Activated naive CD8-positive, alpha-beta T cell treated with anti-CD3 and anti-CD28 coated beads, Interleukin-2, amount 50 U/mL, for 16 hours (primary cell): ENCODE measurements around the gene ARHGAP26.

ENCODE experiments used
- DNase-seq: peaks from one replicate; pipeline ENCODE4 v3.0.0-alpha.2; 2020; ENCODE audit warnings: low read depth, low spot score

Gene ARHGAP26

GRCh38 chr5:143013176-143013891, 243.2 kb downstream of the ARHGAP26 start:
- no peak for DNase-seq

GRCh38 chr5:143014017-143014651, 244.0 kb downstream of the ARHGAP26 start:
- no peak for DNase-seq

- DNase-seq, result no peak
Observed at GRCh38 chr5:143016777-143017516, 246.8 kb downstream of the ARHGAP26 start.

GRCh38 chr5:143017541-143017940, 247.4 kb downstream of the ARHGAP26 start:
- no peak for DNase-seq

GRCh38 chr5:143017992-143018391, 247.8 kb downstream of the ARHGAP26 start:
- DNase-seq, result no peak

- no peak for DNase-seq
Observed at GRCh38 chr5:143019157-143019556, 249.0 kb downstream of the ARHGAP26 start.

- no peak for DNase-seq
Observed at GRCh38 chr5:143019614-143020515, 249.7 kb downstream of the ARHGAP26 start.

- no peak for DNase-seq
Observed at GRCh38 chr5:143021595-143021994, 251.4 kb downstream of the ARHGAP26 start.

GRCh38 chr5:143023411-143024096, 253.4 kb downstream of the ARHGAP26 start:
- DNase-seq, result no peak

GRCh38 chr5:143024228-143024920, 254.2 kb downstream of the ARHGAP26 start:
- DNase-seq, result no peak

- DNase-seq, result no peak
Observed at GRCh38 chr5:143025376-143025775, 255.2 kb downstream of the ARHGAP26 start.

GRCh38 chr5:143025971-143026370, 255.8 kb downstream of the ARHGAP26 start:
- DNase-seq, result no peak

- DNase-seq, result no peak
Observed at GRCh38 chr5:143026380-143026779, 256.2 kb downstream of the ARHGAP26 start.

- no peak for DNase-seq
Observed at GRCh38 chr5:143029293-143029692, 259.1 kb downstream of the ARHGAP26 start.

GRCh38 chr5:143030349-143030748, 260.2 kb downstream of the ARHGAP26 start:
- DNase-seq, result no peak

- no peak for DNase-seq
Observed at GRCh38 chr5:143031781-143032580, 261.8 kb downstream of the ARHGAP26 start.

GRCh38 chr5:143032581-143032836, 262.3 kb downstream of the ARHGAP26 start:
- no peak for DNase-seq

- DNase-seq, result no peak
Observed at GRCh38 chr5:143033535-143034250, 263.5 kb downstream of the ARHGAP26 start.
